ENCODE measurements around the gene PHF14. TPM values are rescaled to one million over a fixed set of nuclear protein-coding genes. Genes with fewer than 3 reads are reported as not detected.

The PHF14 gene
- total RNA-seq, 1 donor from 2014 or later: 41.8 TPM

DNA sequence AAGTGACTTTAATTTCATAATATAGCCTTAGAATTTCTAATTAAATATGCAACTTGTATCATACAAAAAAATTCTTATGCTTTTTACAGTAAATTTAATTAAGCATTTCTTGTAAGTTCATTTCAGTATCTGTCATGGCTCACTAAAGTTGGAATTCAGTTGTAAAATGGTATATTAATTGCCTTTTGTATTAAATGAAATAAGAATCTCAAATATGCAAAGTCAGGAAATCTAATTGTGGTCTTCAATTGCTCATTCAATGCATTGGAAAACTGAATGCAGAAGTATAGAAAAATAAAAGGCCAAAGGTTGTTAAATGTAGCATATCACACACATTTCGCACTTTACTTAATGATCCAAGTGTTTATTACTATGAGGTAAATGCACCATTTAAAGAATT lies 189.5 kb downstream of the PHF14 start:
- Histone ChIP-seq H3K27me3 (no peaks in the 10 kb centered on the region), H3K36me3 (peaks cover 0 to 3% of the 10 kb centered on the region in 2 donors), H3K4me3 (no peak overlapping the region), H3K4me1 (no peaks in the 10 kb centered on the region), H3K9me3 (no peaks in the 10 kb centered on the region), H3K27ac (no peak overlapping the region)
- DNase-seq (ENCODE audit: low spot score in 2 of 2): no peak
- TF ChIP-seq, protein P1, sequence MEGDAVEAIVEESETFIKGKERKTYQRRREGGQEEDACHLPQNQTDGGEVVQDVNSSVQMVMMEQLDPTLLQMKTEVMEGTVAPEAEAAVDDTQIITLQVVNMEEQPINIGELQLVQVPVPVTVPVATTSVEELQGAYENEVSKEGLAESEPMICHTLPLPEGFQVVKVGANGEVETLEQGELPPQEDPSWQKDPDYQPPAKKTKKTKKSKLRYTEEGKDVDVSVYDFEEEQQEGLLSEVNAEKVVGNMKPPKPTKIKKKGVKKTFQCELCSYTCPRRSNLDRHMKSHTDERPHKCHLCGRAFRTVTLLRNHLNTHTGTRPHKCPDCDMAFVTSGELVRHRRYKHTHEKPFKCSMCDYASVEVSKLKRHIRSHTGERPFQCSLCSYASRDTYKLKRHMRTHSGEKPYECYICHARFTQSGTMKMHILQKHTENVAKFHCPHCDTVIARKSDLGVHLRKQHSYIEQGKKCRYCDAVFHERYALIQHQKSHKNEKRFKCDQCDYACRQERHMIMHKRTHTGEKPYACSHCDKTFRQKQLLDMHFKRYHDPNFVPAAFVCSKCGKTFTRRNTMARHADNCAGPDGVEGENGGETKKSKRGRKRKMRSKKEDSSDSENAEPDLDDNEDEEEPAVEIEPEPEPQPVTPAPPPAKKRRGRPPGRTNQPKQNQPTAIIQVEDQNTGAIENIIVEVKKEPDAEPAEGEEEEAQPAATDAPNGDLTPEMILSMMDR (IDR thresholded peaks at IDR 0.05): no peak
- intact Hi-C loops (cut with DNase I): no loop called here

DNA sequence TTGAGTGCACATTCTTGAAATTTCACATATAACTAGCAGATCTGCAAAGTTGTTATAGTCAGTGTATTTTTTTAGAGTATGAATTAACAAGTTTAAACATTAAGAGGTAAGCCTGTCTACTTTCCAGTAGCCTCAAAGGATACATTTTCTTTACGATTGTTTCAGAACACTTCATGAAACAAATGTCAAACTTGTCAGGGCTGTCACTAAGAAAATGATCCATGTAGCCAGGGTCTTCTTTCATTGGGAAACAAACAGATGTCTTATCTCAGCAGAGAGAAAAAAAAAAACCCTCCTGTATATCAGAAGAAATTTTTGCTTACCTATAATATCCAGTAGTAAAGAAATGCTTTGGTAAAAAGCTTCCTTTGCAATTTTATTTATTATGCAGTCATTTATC lies 192.4 kb downstream of the PHF14 start:
- H3K4me3 ChIP-seq: no peak overlapping the region
- DNase-seq (ENCODE audit: low spot score in 2 of 2): no peak
- H3K36me3 ChIP-seq: peaks cover 0 to 3% of the 10 kb centered on the region in 2 donors
- no peaks in the 10 kb centered on the region for H3K27me3 ChIP-seq
- intact Hi-C loops (cut with DNase I): no loop called here
- no peaks in the 10 kb centered on the region for H3K9me3 ChIP-seq
- no peaks in the 10 kb centered on the region for H3K4me1 ChIP-seq
- H3K27ac ChIP-seq: no peak overlapping the region
- TF ChIP-seq, protein P1 (IDR thresholded peaks at IDR 0.05): no peak

DNA sequence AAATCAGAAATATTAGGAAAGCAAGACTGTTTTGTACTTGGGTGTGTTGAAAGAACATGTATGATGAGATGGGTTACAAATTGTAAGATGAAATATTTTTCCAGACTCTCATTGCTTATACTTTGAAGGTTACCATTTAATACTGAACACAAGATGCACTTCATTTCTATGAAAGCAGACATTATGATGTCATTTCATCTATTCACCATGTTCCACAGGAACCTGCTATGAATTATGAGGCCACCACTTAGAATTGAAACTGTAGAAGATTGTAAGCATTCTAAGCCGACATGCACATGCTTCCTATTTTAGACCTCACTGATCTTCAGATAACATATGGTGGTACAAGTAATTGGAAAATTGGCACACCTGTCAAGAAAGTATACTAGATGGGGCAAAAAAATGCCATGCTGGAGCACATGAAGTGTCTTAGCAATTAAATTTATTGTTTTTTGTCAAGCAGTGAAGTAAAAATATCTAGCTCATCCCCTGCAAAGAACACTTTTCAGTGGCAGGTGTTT lies 195.0 kb downstream of the PHF14 start:
- TF ChIP-seq, protein P1 (IDR thresholded peaks at IDR 0.05): no peak
- DNase-seq (ENCODE audit: low spot score in 2 of 2): no peak
- Histone ChIP-seq H3K27ac (no peak overlapping the region), H3K27me3 (no peaks in the 10 kb centered on the region), H3K36me3 (peaks cover 0 to 3% of the 10 kb centered on the region in 2 donors), H3K9me3 (no peaks in the 10 kb centered on the region), H3K4me1 (no peaks in the 10 kb centered on the region), H3K4me3 (no peak overlapping the region)
- intact Hi-C loops (cut with DNase I): no loop called here

DNA sequence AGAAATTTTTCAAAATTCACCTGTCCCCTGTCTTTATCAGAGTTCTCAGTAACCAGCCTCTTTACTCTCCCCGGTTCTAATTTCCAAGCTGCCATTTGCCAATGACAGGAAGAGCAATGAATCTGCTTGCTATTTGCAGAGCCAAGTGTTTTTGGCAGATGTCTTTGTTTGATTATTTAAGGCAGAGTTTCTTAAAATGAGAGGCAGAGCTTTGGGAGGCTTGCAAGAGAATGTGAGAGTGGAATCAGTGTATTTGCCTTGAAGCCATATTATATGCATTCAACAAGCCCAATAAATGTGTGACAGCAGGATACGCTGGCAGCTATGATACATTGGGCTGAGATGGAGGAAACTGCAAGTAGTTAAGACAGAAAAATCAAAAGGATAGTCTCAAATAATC lies 196.5 kb downstream of the PHF14 start:
- TF ChIP-seq, protein P1 (IDR thresholded peaks at IDR 0.05): no peak
- Histone ChIP-seq H3K9me3 (no peaks in the 10 kb centered on the region), H3K4me3 (no peak overlapping the region), H3K36me3 (no peaks in the 10 kb centered on the region), H3K4me1 (no peaks in the 10 kb centered on the region), H3K27me3 (no peaks in the 10 kb centered on the region), H3K27ac (no peak overlapping the region)
- DNase-seq (ENCODE audit: low spot score in 2 of 2): no peak
- intact Hi-C loops (cut with DNase I): no loop called here

DNA sequence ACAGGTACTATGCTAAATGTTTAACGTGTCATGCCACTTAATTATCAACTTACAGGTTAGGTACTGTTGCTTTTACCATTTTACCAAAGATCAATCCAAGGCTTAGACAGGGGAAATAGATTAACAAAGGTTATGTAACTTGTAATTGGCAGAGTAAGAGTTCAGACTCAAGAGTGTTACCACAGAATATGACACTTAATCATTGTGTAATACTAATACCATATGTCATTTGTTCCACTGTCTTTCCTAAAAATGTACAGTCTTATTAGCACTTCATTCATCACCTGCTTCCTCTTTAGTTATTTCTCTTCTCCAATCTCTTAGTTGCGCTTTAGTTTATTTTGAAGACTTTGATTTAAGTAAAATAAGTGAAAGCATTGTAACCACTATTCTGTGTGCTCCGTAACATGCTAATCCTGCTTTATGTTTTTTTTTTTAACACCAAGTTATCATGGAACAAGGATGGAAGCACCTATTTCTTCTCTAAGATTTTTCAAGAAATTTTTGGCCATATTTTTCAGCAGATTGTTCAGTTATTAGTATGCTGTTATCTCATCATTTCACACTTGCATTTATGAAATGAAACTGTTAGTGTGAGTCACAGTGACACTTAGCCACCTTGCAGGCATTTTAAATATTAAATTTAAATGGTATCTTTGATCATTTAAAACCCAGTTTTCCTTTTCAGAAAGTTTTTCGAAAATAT lies 197.3 kb downstream of the PHF14 start:
- DNase-seq (ENCODE audit: low spot score in 2 of 2): no peak
- intact Hi-C loops (cut with DNase I): no loop called here
- Histone ChIP-seq H3K36me3 (no peaks in the 10 kb centered on the region), H3K4me3 (no peak overlapping the region), H3K4me1 (no peaks in the 10 kb centered on the region), H3K27ac (no peak overlapping the region), H3K27me3 (no peaks in the 10 kb centered on the region), H3K9me3 (no peaks in the 10 kb centered on the region)
- TF ChIP-seq, protein P1 (IDR thresholded peaks at IDR 0.05): no peak
